SJCRH30 (cell line): ENCODE data around the gene AVEN. TPM values are rescaled to one million over a fixed set of nuclear protein-coding genes. Genes with fewer than 3 reads are reported as not detected.

Experiments
- DNase-seq, 2 experiments: peaks; one replicate each; pipeline ENCODE4 v3.0.0-alpha.2; 2015 to 2020
- H3K27ac ChIP-seq: fragments of 250-450 bp; sonication (Bioruptor Pico); 2 replicates; pipeline ENCODE4 v1.5.1; 2020; ENCODE audit warnings: mild to moderate bottlenecking, moderate library complexity
- H3K27me3 ChIP-seq: fragments of 250-450 bp; sonication (Bioruptor Pico); 2 replicates; pipeline ENCODE4 v1.5.1; 2020; ENCODE audit warnings: mild to moderate bottlenecking, moderate library complexity
- H3K36me3 ChIP-seq: fragments of 250-450 bp; sonication (Bioruptor Pico); 2 replicates; pipeline ENCODE4 v1.5.1; 2020; ENCODE audit warnings: mild to moderate bottlenecking, moderate library complexity
- H3K4me1 ChIP-seq: fragments of 250-450 bp; sonication (Bioruptor Pico); 2 replicates; pipeline ENCODE4 v1.5.1; 2020; ENCODE audit warnings: mild to moderate bottlenecking, moderate library complexity
- H3K4me3 ChIP-seq: fragments of 250-450 bp; sonication (Bioruptor Pico); 2 replicates; pipeline ENCODE4 v1.5.1; 2020; ENCODE audit warnings: mild to moderate bottlenecking, moderate library complexity
- H3K9me3 ChIP-seq: fragments of 250-450 bp; sonication (Bioruptor Pico); replicated peaks from 2 replicates; pipeline ENCODE4 v1.5.1; 2020; ENCODE audit warnings: mild to moderate bottlenecking, moderate library complexity
- total RNA-seq: library from RNA; depleted of rRNA; stranded (reverse); fragments of >200 nt; shearing (Covaris generic); gene quantifications from 2 replicates; pipeline ENCODE4 v1.2.3, GENCODE V29; 2014

Gene AVEN
- total RNA-seq, 1 experiment from 2014 or later, result 16.8 TPM

GRCh38 chr15:33941279-33942063 is 97.5 kb downstream of the AVEN start:
- no peaks in the 10 kb centered on the region for H3K27me3 ChIP-seq
- no peak overlapping the region for H3K4me3 ChIP-seq
- no peaks in the 10 kb centered on the region for H3K36me3 ChIP-seq
- H3K27ac ChIP-seq, result no peak overlapping the region
- DNase-seq, result no peak
- no peaks in the 10 kb centered on the region for H3K9me3 ChIP-seq
- no peaks in the 10 kb centered on the region for H3K4me1 ChIP-seq

GRCh38 chr15:33934921-33935320 is 104.1 kb downstream of the AVEN start:
- Histone ChIP-seq H3K36me3 (no peaks in the 10 kb centered on the region), H3K4me3 (no peak overlapping the region), H3K4me1 (no peaks in the 10 kb centered on the region), H3K27ac (no peak overlapping the region), H3K9me3 (no peaks in the 10 kb centered on the region), H3K27me3 (no peaks in the 10 kb centered on the region)
- no peak for DNase-seq

- no peaks in the 10 kb centered on the region for H3K9me3 ChIP-seq
- no peaks in the 10 kb centered on the region for H3K36me3 ChIP-seq
- H3K27me3 ChIP-seq, result no peaks in the 10 kb centered on the region
- DNase-seq, result no peak
- H3K27ac ChIP-seq, result no peak overlapping the region
- H3K4me3 ChIP-seq, result no peak overlapping the region
- H3K4me1 ChIP-seq, result no peaks in the 10 kb centered on the region
Observed at GRCh38 chr15:33934396-33934795, 104.6 kb downstream of the AVEN start.

- no peak overlapping the region for H3K4me3 ChIP-seq
- H3K27me3 ChIP-seq, result no peaks in the 10 kb centered on the region
- no peaks in the 10 kb centered on the region for H3K4me1 ChIP-seq
- DNase-seq, result no peak
- no peak overlapping the region for H3K27ac ChIP-seq
- no peaks in the 10 kb centered on the region for H3K9me3 ChIP-seq
- no peaks in the 10 kb centered on the region for H3K36me3 ChIP-seq
Observed at GRCh38 chr15:33932734-33933133, 106.3 kb downstream of the AVEN start.

GRCh38 chr15:33926260-33926659 is 112.7 kb downstream of the AVEN start:
- Histone ChIP-seq H3K9me3 (no peaks in the 10 kb centered on the region), H3K4me3 (no peak overlapping the region), H3K27me3 (no peaks in the 10 kb centered on the region)

GRCh38 chr15:33923446-33923845 is 115.6 kb downstream of the AVEN start:
- Histone ChIP-seq H3K4me3 (no peak overlapping the region), H3K4me1 (no peaks in the 10 kb centered on the region), H3K27me3 (no peaks in the 10 kb centered on the region), H3K9me3 (no peaks in the 10 kb centered on the region), H3K27ac (no peak overlapping the region), H3K36me3 (no peaks in the 10 kb centered on the region)
- no peak for DNase-seq

More at GRCh38 chr15:33926260-33926659, 112.7 kb downstream of the AVEN start:
- Histone ChIP-seq H3K36me3 (no peaks in the 10 kb centered on the region), H3K4me1 (no peaks in the 10 kb centered on the region), H3K27ac (no peak overlapping the region)
- no peak for DNase-seq

GRCh38 chr15:33915571-33916407 is 123.2 kb downstream of the AVEN start:
- peak; percentile 39 to 44 for DNase-seq
- no peaks in the 10 kb centered on the region for H3K27me3 ChIP-seq
- no peaks in the 10 kb centered on the region for H3K9me3 ChIP-seq
- no peaks in the 10 kb centered on the region for H3K36me3 ChIP-seq
- no peak overlapping the region for H3K27ac ChIP-seq
- no peaks in the 10 kb centered on the region; the same call in 1 of the 2 replicates for H3K4me1 ChIP-seq
- H3K4me3 ChIP-seq, result no peak overlapping the region

- DNase-seq, result no peak
- no peaks in the 10 kb centered on the region for H3K27me3 ChIP-seq
- no peaks in the 10 kb centered on the region for H3K36me3 ChIP-seq
- H3K9me3 ChIP-seq, result no peaks in the 10 kb centered on the region
- no peak overlapping the region for H3K4me3 ChIP-seq
- H3K4me1 ChIP-seq, result no peaks in the 10 kb centered on the region; the same call in 1 of the 2 replicates
- no peak overlapping the region for H3K27ac ChIP-seq
Observed at GRCh38 chr15:33913459-33913858, 125.5 kb downstream of the AVEN start.

GRCh38 chr15:33912326-33912725 is 126.7 kb downstream of the AVEN start:
- Histone ChIP-seq H3K4me3 (no peak overlapping the region), H3K27ac (no peak overlapping the region), H3K36me3 (no peaks in the 10 kb centered on the region), H3K4me1 (no peaks in the 10 kb centered on the region; the same call in 1 of the 2 replicates), H3K9me3 (no peaks in the 10 kb centered on the region), H3K27me3 (no peaks in the 10 kb centered on the region)
- no peak for DNase-seq

- Histone ChIP-seq H3K27me3 (no peaks in the 10 kb centered on the region), H3K27ac (no peak overlapping the region), H3K9me3 (no peaks in the 10 kb centered on the region), H3K4me3 (no peak overlapping the region), H3K4me1 (no peaks in the 10 kb centered on the region; the same call in 1 of the 2 replicates), H3K36me3 (no peaks in the 10 kb centered on the region)
- no peak for DNase-seq
Observed at GRCh38 chr15:33910741-33911140, 128.3 kb downstream of the AVEN start.

- DNase-seq, result no peak
- Histone ChIP-seq H3K9me3 (no peaks in the 10 kb centered on the region), H3K36me3 (no peaks in the 10 kb centered on the region), H3K27ac (no peak overlapping the region), H3K27me3 (no peaks in the 10 kb centered on the region), H3K4me3 (no peak overlapping the region), H3K4me1 (no peaks in the 10 kb centered on the region)
Observed at GRCh38 chr15:33908406-33908805, 130.6 kb downstream of the AVEN start.

GRCh38 chr15:33907326-33907725 is 131.7 kb downstream of the AVEN start:
- no peaks in the 10 kb centered on the region for H3K36me3 ChIP-seq
- H3K4me1 ChIP-seq, result no peaks in the 10 kb centered on the region
- DNase-seq, result no peak
- H3K9me3 ChIP-seq, result no peaks in the 10 kb centered on the region
- H3K4me3 ChIP-seq, result no peak overlapping the region
- H3K27me3 ChIP-seq, result no peaks in the 10 kb centered on the region
- H3K27ac ChIP-seq, result no peak overlapping the region

GRCh38 chr15:33903661-33904060 is 135.3 kb downstream of the AVEN start:
- Histone ChIP-seq H3K27me3 (no peaks in the 10 kb centered on the region), H3K36me3 (no peaks in the 10 kb centered on the region), H3K4me1 (no peaks in the 10 kb centered on the region), H3K9me3 (no peaks in the 10 kb centered on the region), H3K27ac (no peak overlapping the region), H3K4me3 (no peak overlapping the region)
- DNase-seq, result no peak

- H3K4me1 ChIP-seq, result no peaks in the 10 kb centered on the region
- H3K4me3 ChIP-seq, result no peak overlapping the region
- DNase-seq, result no peak
- no peak overlapping the region for H3K27ac ChIP-seq
- H3K27me3 ChIP-seq, result no peaks in the 10 kb centered on the region
- H3K9me3 ChIP-seq, result no peaks in the 10 kb centered on the region
- H3K36me3 ChIP-seq, result no peaks in the 10 kb centered on the region
Observed at GRCh38 chr15:33902043-33902442, 137.0 kb downstream of the AVEN start.

GRCh38 chr15:33894193-33894592 is 144.8 kb downstream of the AVEN start:
- Histone ChIP-seq H3K4me3 (no peak overlapping the region), H3K4me1 (peaks cover 4% of the 10 kb centered on the region; the same call in 1 of the 2 replicates), H3K36me3 (no peaks in the 10 kb centered on the region), H3K9me3 (no peaks in the 10 kb centered on the region), H3K27me3 (no peaks in the 10 kb centered on the region), H3K27ac (no peak overlapping the region)
- DNase-seq, result no peak
